Subcutaneous adipose tissue (tissue), 4 donors: ENCODE measurements around the gene TTC28. TPM values are rescaled to one million over a fixed set of nuclear protein-coding genes. Genes with fewer than 3 reads are reported as not detected.

Experiments
- CTCF ChIP-seq: fragments of 450-650 bp; IDR thresholded peaks from one replicate; pipeline ENCODE4 v1.5.1; 2016; ENCODE audit warnings: low read depth, mild to moderate bottlenecking, control low read depth, antibody characterized with exemption, moderate library complexity
- total RNA-seq, 4 donors: library from RNA; depleted of rRNA; stranded (reverse); fragments of >200 nt; gene quantifications; one replicate each; pipeline ENCODE4 v1.1.0, GENCODE V29; 2016

TTC28 gene
- total RNA-seq, 4 donors from 2014 or later: 42.6 to 71.6 (median 43.4) TPM

- TF ChIP-seq CTCF: no peak
Observed at GRCh38 chr22:28027453-28028448, 651.9 kb downstream of the TTC28 start.

GRCh38 chr22:28025866-28026575 is 653.6 kb downstream of the TTC28 start:
- no peak for TF ChIP-seq CTCF

- no peak for TF ChIP-seq CTCF
Observed at GRCh38 chr22:28025333-28025732, 654.3 kb downstream of the TTC28 start.

- TF ChIP-seq CTCF: no peak
Observed at GRCh38 chr22:28024422-28024888, 655.2 kb downstream of the TTC28 start.

GRCh38 chr22:28023774-28024173 is 655.9 kb downstream of the TTC28 start:
- no peak for TF ChIP-seq CTCF

- no peak for TF ChIP-seq CTCF
Observed at GRCh38 chr22:28023036-28023435, 656.6 kb downstream of the TTC28 start.
